ENCODE results near the gene SLC26A9. TPM values are rescaled to one million over a fixed set of nuclear protein-coding genes. Genes with fewer than 3 reads are reported as not detected.

SLC26A9 gene
- total and polyA plus RNA-seq, 2 experiments from 2014 or later = not detected

GRCh38 chr1:205981257-205981656 is 38.0 kb upstream of the SLC26A9 start:
- Histone ChIP-seq H3K27me3 (ENCODE audit: insufficient read depth) (no peaks in the 10 kb centered on the region), H3K4me2 (no peak overlapping the region), H2AFZ (no peak overlapping the region), H4K20me1 (replicated peaks; ENCODE audit: insufficient read depth) (no peaks in the 10 kb centered on the region), H3F3A (replicated peaks; ENCODE audit: low read depth) (no peaks in the 10 kb centered on the region), H3K4me3 (no peak overlapping the region), H3K4me1 (ENCODE audit: insufficient read depth) (no peaks in the 10 kb centered on the region), H3K79me2 (replicated peaks; ENCODE audit: insufficient read depth) (no peaks in the 10 kb centered on the region), H3K9me2 (ENCODE audit: insufficient read depth) (no peaks in the 10 kb centered on the region), H3K36me3 (ENCODE audit: insufficient read depth) (no peaks in the 10 kb centered on the region), H3K27ac (ENCODE audit: low read depth) (no peak overlapping the region)
- TF ChIP-seq REST (IDR thresholded peaks at IDR 0.05; ENCODE audit: unreplicated experiment) (no peak), JUNB (IDR thresholded peaks at IDR 0.05; ENCODE audit: unreplicated experiment) (no peak), EZH2 (IDR thresholded peaks at IDR 0.05; ENCODE audit: low read depth, unreplicated experiment) (no peak)
- H3K36me3 Mint-ChIP-seq (ENCODE audit: low read depth) = no peaks in the 10 kb centered on the region
- ATAC-seq (no peak), DNase-seq (ENCODE audit: low spot score) (no peak)
- H3K4me1 Mint-ChIP-seq = peaks cover 2% of the 10 kb centered on the region; the same call in 2 of the 3 replicates
- no peak overlapping the region for H3K4me3 Mint-ChIP-seq
- H3K9me3 Mint-ChIP-seq = peaks cover 5% of the 10 kb centered on the region; the same call in 2 of the 3 replicates
- H3K27me3 Mint-ChIP-seq (ENCODE audit: insufficient read depth, low read depth, poor library complexity) = peaks cover 10% of the 10 kb centered on the region
- no peak overlapping the region for H3K27ac Mint-ChIP-seq

- ATAC-seq (no peak), DNase-seq (ENCODE audit: low spot score) (no peak)
- H3K79me2 ChIP-seq (replicated peaks; ENCODE audit: insufficient read depth) = no peaks in the 10 kb centered on the region
- H3K27me3 ChIP-seq (ENCODE audit: insufficient read depth) = no peaks in the 10 kb centered on the region
- no peak overlapping the region for H3K27ac ChIP-seq (ENCODE audit: low read depth)
- peaks cover 10% of the 10 kb centered on the region for H3K27me3 Mint-ChIP-seq (ENCODE audit: insufficient read depth, low read depth, poor library complexity)
- no peaks in the 10 kb centered on the region for H3F3A ChIP-seq (replicated peaks; ENCODE audit: low read depth)
- H3K4me1 Mint-ChIP-seq = peaks cover 2% of the 10 kb centered on the region; the same call in 2 of the 3 replicates
- no peaks in the 10 kb centered on the region for H3K4me1 ChIP-seq (ENCODE audit: insufficient read depth)
- peaks cover 5% of the 10 kb centered on the region; the same call in 2 of the 3 replicates for H3K9me3 Mint-ChIP-seq
- no peaks in the 10 kb centered on the region for H3K36me3 ChIP-seq (ENCODE audit: insufficient read depth)
- no peaks in the 10 kb centered on the region for H4K20me1 ChIP-seq (replicated peaks; ENCODE audit: insufficient read depth)
- H3K4me2 ChIP-seq = no peak overlapping the region
- no peaks in the 10 kb centered on the region for H3K9me2 ChIP-seq (ENCODE audit: insufficient read depth)
- no peak overlapping the region for H3K4me3 ChIP-seq
- no peak overlapping the region for H2AFZ ChIP-seq
- no peak overlapping the region for H3K4me3 Mint-ChIP-seq
- no peaks in the 10 kb centered on the region for H3K36me3 Mint-ChIP-seq (ENCODE audit: low read depth)
- no peak overlapping the region for H3K27ac Mint-ChIP-seq
- TF ChIP-seq CTCF (conservative IDR thresholded peaks at IDR 0.05; ENCODE audit: low read depth in 2 of 2) = no peak
- no peak for TF ChIP-seq ZNF114 (CRISPR knock-in tag; IDR thresholded peaks at IDR 0.05)
- TF ChIP-seq JUNB (IDR thresholded peaks at IDR 0.05; ENCODE audit: unreplicated experiment) = no peak
- no peak for TF ChIP-seq NANOG (IDR thresholded peaks at IDR 0.05; ENCODE audit: borderline replicate concordance)
- TF ChIP-seq, protein P1, sequence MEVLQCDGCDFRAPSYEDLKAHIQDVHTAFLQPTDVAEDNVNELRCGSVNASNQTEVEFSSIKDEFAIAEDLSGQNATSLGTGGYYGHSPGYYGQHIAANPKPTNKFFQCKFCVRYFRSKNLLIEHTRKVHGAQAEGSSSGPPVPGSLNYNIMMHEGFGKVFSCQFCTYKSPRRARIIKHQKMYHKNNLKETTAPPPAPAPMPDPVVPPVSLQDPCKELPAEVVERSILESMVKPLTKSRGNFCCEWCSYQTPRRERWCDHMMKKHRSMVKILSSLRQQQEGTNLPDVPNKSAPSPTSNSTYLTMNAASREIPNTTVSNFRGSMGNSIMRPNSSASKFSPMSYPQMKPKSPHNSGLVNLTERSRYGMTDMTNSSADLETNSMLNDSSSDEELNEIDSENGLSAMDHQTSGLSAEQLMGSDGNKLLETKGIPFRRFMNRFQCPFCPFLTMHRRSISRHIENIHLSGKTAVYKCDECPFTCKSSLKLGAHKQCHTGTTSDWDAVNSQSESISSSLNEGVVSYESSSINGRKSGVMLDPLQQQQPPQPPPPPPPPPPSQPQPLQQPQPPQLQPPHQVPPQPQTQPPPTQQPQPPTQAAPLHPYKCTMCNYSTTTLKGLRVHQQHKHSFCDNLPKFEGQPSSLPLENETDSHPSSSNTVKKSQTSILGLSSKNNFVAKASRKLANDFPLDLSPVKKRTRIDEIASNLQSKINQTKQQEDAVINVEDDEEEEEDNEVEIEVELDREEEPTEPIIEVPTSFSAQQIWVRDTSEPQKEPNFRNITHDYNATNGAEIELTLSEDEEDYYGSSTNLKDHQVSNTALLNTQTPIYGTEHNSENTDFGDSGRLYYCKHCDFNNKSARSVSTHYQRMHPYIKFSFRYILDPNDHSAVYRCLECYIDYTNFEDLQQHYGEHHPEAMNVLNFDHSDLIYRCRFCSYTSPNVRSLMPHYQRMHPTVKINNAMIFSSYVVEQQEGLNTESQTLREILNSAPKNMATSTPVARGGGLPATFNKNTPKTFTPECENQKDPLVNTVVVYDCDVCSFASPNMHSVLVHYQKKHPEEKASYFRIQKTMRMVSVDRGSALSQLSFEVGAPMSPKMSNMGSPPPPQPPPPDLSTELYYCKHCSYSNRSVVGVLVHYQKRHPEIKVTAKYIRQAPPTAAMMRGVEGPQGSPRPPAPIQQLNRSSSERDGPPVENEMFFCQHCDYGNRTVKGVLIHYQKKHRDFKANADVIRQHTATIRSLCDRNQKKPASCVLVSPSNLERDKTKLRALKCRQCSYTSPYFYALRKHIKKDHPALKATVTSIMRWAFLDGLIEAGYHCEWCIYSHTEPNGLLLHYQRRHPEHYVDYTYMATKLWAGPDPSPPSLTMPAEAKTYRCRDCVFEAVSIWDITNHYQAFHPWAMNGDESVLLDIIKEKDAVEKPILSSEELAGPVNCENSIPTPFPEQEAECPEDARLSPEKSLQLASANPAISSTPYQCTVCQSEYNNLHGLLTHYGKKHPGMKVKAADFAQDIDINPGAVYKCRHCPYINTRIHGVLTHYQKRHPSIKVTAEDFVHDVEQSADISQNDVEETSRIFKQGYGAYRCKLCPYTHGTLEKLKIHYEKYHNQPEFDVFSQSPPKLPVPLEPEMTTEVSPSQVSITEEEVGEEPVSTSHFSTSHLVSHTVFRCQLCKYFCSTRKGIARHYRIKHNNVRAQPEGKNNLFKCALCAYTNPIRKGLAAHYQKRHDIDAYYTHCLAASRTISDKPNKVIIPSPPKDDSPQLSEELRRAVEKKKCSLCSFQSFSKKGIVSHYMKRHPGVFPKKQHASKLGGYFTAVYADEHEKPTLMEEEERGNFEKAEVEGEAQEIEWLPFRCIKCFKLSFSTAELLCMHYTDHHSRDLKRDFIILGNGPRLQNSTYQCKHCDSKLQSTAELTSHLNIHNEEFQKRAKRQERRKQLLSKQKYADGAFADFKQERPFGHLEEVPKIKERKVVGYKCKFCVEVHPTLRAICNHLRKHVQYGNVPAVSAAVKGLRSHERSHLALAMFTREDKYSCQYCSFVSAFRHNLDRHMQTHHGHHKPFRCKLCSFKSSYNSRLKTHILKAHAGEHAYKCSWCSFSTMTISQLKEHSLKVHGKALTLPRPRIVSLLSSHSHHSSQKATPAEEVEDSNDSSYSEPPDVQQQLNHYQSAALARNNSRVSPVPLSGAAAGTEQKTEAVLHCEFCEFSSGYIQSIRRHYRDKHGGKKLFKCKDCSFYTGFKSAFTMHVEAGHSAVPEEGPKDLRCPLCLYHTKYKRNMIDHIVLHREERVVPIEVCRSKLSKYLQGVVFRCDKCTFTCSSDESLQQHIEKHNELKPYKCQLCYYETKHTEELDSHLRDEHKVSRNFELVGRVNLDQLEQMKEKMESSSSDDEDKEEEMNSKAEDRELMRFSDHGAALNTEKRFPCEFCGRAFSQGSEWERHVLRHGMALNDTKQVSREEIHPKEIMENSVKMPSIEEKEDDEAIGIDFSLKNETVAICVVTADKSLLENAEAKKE (CRISPR knock-in tag; IDR thresholded peaks at IDR 0.05) = no peak
- TF ChIP-seq POLR2AphosphoS5 (IDR thresholded peaks at IDR 0.05; ENCODE audit: low read depth) = no peak
Measured at GRCh38 chr1:205980237-205980870, 37.1 kb upstream of the SLC26A9 start.

Measured in GM23338 (cell line).